ENCODE measurements around the gene RNF10. TPM values are rescaled to one million over a fixed set of nuclear protein-coding genes. Genes with fewer than 3 reads are reported as not detected.
A peak's percentile ranks its signal among the peaks of the same experiment; 100 is the strongest.

Gene RNF10
- total RNA-seq, 2 donors from 2014 or later, result 198 to 200 TPM

DNA sequence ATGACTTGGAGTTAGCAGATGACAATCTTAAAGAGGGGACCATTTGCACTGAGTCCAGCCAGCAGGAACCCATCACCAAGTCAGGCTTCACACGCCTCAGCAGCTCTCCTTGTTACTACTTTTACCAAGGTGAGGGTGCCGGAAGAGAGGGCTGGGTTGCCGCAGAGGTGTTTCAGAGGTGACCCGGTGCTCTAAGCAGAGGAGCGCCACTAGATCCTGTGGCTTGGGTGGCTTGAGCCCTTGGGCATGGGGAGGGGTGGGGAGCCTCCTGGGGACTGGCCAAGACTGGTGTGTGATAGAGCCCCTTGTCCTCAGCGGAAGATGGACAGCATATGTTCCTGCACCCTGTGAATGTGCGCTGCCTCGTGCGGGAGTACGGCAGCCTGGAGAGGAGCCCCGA lies 29.3 kb downstream of the RNF10 start:
- Mint-ChIP-seq H3K9me3 (no peaks in the 10 kb centered on the region), H3K27me3 (ENCODE audit: low read depth) (no peaks in the 10 kb centered on the region), H3K4me3 (no peak overlapping the region), H3K36me3 (ENCODE audit: insufficient read depth in 2 of 2) (peaks cover 12 to 42% of the 10 kb centered on the region in 2 donors), H3K27ac (no peak overlapping the region), H3K4me1 (ENCODE audit: low read depth) (no peaks in the 10 kb centered on the region)
- DNase-seq, result no peak
- no peak for ATAC-seq (replicated peaks in 1 of 2)

DNA sequence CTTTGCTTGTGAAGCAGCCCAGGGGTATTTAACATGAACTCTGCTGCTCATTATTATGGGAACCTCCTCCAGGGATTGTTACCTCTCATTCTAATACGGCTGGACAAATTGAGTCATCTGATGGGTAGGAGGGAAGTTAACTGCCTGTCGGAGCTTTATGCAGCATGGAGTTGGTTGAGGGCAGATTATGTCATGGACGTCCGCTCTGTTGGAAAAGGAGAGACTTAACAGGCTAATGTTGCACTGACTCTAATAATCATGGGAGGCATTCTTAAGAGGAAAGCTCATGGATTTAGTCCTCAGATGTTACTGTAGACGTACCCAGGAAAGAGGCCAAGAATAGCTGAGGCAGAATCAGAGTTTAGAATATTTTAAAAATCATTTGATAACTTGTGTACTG lies 37.1 kb downstream of the RNF10 start:
- Mint-ChIP-seq H3K9me3 (no peaks in the 10 kb centered on the region), H3K4me3 (no peak overlapping the region), H3K4me1 (ENCODE audit: low read depth) (no peaks in the 10 kb centered on the region), H3K27ac (no peak overlapping the region), H3K27me3 (ENCODE audit: low read depth) (no peaks in the 10 kb centered on the region), H3K36me3 (ENCODE audit: insufficient read depth in 2 of 2) (peaks cover 11 to 52% of the 10 kb centered on the region in 2 donors)
- ATAC-seq (replicated peaks in 1 of 2) (no peak), DNase-seq (no peak)

DNA sequence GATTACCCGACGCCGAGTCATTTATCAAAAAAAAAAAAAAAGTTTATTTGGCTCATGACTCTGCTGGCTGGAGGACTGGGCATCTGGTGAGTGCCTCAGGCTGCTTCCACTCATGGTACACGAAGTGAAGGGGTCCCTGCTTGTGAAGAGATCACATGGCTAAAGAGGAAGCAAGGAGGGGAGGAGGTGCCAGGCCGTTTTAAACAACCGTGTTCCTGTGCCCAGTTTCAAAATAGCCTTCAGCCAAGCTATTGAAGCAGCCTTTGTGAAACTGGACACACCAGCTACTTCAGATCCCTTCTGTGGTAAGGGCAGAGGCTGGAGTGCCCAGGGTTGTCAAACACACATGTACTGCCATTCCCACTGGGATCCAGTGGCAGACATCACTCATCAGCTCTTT lies 39.4 kb downstream of the RNF10 start:
- no peak overlapping the region for H3K27ac Mint-ChIP-seq
- no peaks in the 10 kb centered on the region for H3K27me3 Mint-ChIP-seq (ENCODE audit: low read depth)
- DNase-seq, result no peak
- peaks cover 14 to 47% of the 10 kb centered on the region in 2 donors for H3K36me3 Mint-ChIP-seq (ENCODE audit: insufficient read depth in 2 of 2)
- H3K4me3 Mint-ChIP-seq, result no peak overlapping the region
- H3K9me3 Mint-ChIP-seq, result no peaks in the 10 kb centered on the region
- no peak for ATAC-seq (replicated peaks in 1 of 2)
- H3K4me1 Mint-ChIP-seq (ENCODE audit: low read depth), result peaks cover under 1% of the 10 kb centered on the region

DNA sequence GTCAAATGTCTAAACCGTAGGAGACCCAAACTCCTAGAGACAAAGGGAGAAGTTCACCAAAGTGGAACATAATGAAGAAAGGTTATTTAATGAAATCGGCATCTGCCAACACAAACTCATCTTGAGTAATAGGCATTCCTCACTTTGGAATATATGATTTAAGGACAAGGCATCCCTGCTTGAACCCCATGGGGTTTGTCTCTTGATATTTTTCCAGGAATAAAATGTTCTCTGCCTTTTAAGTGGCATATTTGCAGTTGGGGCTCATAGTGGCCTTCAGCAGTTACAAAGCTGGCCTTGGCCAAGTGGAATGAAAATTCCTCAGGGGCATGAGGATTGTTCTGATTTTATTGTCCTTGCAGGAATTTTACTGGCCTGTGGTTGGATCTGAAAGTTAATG lies 40.0 kb downstream of the RNF10 start:
- Mint-ChIP-seq H3K4me1 (ENCODE audit: low read depth) (peaks cover 6% of the 10 kb centered on the region), H3K27me3 (ENCODE audit: low read depth) (no peaks in the 10 kb centered on the region), H3K27ac (peak overlapping the region; percentile 9), H3K4me3 (no peak overlapping the region), H3K9me3 (no peaks in the 10 kb centered on the region), H3K36me3 (ENCODE audit: insufficient read depth in 2 of 2) (peaks cover 14 to 45% of the 10 kb centered on the region in 2 donors)
- no peak for DNase-seq
- ATAC-seq (replicated peaks in 1 of 2), result no peak

DNA sequence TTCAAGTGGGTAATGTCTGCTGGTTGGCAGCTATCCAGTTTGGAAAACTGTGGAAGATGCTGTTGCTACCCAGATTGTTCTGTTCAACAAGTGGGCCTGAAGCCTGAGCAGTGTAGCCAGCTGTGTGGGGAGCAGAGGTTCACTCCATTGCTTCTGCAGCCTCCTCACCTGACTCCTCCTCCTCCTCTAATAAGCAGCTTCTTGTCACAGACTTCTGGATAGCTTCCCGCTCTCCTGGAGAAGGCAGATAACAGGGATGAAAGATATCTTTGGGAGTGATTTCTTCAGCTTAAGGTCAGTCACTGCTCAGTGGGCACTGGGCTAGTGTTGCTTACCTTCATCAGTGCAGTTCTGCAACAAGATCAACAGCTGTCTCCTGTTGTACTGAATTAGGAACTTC lies 45.0 kb downstream of the RNF10 start:
- peaks cover 12 to 20% of the 10 kb centered on the region in 2 donors for H3K36me3 Mint-ChIP-seq (ENCODE audit: insufficient read depth in 2 of 2)
- H3K4me1 Mint-ChIP-seq (ENCODE audit: low read depth), result peaks cover 51% of the 10 kb centered on the region
- H3K27ac Mint-ChIP-seq, result peak overlapping the region; percentile 68
- peak overlapping the region in 1 of 2 donors; percentile 38 for H3K4me3 Mint-ChIP-seq
- DNase-seq, result no peak
- no peaks in the 10 kb centered on the region for H3K27me3 Mint-ChIP-seq (ENCODE audit: low read depth)
- no peak for ATAC-seq (replicated peaks in 1 of 2)
- H3K9me3 Mint-ChIP-seq, result no peaks in the 10 kb centered on the region

DNA sequence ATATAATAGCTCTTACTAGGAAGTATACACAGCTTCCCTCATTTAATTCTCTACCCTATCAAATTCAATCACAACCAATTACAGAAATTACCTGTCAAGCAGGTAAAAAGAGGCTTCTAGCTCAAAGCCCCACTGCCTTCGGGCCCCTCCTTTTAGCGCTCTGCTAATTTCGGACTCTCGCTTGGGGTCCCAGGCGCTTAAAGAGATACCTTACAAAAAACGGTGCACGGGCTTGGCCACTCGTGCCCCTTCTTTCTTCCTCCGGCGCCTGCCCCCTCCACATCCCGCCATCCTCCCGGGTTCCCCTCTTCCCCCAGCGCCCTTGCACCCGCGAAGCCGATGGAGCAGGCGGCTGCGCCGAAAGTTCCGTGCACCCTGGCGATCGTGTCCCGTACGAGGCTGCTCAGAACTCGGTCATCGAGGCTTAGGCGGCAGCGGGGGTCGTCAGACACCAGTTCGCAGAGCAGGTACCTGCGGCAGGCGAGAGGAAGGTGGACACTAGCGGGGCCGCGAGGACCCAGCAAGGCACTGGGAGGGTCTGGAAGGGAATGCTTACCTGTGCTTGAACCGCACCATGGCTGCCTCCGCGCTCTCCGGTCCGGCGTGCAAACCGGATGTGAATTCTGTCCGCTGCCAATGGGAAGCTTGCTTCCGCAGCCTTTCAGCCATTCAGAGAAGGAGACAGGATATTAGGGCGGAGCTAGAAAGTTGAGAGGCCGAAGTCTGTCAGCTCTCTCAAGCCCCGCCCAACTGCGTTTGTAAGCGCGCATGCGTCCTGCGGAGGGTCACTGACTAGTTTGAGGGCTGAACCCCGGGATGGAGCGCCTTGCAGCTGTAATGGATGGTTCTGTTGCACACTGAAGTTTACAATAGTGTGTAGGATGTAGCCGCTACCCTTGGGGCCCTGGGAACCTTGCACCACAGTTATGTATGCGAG lies 46.9 kb downstream of the RNF10 start, which contains the start of gene POP5:
Gene POP5, minus strand, starts transcription at position 616 of the 937 bp plus-strand sequence. Its CDS starts 40 bp downstream, at position 576.
- Mint-ChIP-seq H3K9me3 (no peaks in the 10 kb centered on the region), H3K27me3 (ENCODE audit: low read depth) (no peaks in the 10 kb centered on the region), H3K36me3 (ENCODE audit: insufficient read depth in 2 of 2) (peaks cover 11% of the 10 kb centered on the region in 2 donors), H3K4me3 (peak within 1 kb of the TSS; percentile 98 to 99), H3K27ac (peak within 1 kb of the TSS; percentile 96), H3K4me1 (ENCODE audit: low read depth) (peaks cover 53% of the 10 kb centered on the region)
- peak; percentile 93 to 95 for ATAC-seq (replicated peaks in 1 of 2)
- DNase-seq, result peak; percentile 96 to 97

DNA sequence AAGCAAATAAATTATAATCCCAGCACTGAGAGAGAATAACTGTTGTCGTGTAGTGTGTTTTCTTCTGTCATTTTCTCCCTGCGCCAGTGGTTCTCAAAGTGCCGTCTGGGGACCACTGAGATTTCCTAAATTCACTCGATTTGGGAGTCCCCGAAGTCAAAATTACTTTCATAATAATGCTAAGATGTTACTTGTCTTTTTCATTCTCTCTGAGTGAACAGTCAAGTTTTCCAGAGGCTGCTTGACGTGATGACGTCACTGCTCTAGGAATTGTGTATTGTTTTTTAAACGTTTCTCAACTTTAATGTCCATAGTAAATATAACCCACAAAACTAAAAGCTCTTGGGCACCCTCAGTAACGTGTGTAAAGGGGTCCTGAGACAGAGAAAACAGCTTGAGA lies 47.8 kb downstream of the RNF10 start:
- H3K27ac Mint-ChIP-seq, result peak overlapping the region; percentile 96
- peaks cover 5 to 9% of the 10 kb centered on the region in 2 donors for H3K36me3 Mint-ChIP-seq (ENCODE audit: insufficient read depth in 2 of 2)
- peak overlapping the region; percentile 98 to 99 for H3K4me3 Mint-ChIP-seq
- H3K4me1 Mint-ChIP-seq (ENCODE audit: low read depth), result peaks cover 53% of the 10 kb centered on the region
- DNase-seq, result peak; percentile 6 to 17
- ATAC-seq (replicated peaks in 1 of 2), result no peak
- no peaks in the 10 kb centered on the region for H3K27me3 Mint-ChIP-seq (ENCODE audit: low read depth)
- no peaks in the 10 kb centered on the region for H3K9me3 Mint-ChIP-seq

DNA sequence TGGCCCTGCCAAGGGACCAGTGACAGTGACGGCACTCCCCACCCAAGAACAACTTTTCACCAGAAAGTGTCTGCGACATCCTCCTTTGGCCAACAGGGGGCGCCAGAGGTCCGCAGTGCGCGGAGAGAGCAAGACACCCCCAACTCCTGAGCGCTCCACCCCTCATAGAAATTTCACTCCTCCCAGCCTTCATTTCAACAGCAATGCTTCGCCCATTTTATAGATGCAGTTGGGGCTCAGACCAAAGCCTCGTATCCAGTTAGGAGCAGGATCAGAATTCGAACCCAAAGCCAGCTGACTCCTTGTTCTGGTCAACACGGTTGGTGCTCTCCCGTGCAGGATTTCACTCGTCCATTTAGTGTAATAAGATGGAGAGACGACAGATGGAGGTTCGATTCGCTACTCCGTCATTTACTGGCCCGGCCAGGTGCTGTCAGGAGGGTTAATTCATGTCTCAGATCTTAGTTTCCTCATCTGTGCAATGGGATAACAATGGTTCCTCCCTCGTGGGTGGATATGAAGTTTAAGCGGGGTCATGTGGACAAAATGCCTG lies 49.4 kb downstream of the RNF10 start:
- Mint-ChIP-seq H3K4me3 (peak overlapping the region; percentile 77 to 80), H3K27me3 (ENCODE audit: low read depth) (no peaks in the 10 kb centered on the region), H3K4me1 (ENCODE audit: low read depth) (peaks cover 53% of the 10 kb centered on the region), H3K27ac (peak overlapping the region; percentile 76), H3K9me3 (no peaks in the 10 kb centered on the region), H3K36me3 (ENCODE audit: insufficient read depth in 2 of 2) (peaks cover 2 to 4% of the 10 kb centered on the region in 2 donors)
- peak; percentile 85 to 86 for DNase-seq
- peak; percentile 9 to 26 for ATAC-seq (replicated peaks in 1 of 2)

DNA sequence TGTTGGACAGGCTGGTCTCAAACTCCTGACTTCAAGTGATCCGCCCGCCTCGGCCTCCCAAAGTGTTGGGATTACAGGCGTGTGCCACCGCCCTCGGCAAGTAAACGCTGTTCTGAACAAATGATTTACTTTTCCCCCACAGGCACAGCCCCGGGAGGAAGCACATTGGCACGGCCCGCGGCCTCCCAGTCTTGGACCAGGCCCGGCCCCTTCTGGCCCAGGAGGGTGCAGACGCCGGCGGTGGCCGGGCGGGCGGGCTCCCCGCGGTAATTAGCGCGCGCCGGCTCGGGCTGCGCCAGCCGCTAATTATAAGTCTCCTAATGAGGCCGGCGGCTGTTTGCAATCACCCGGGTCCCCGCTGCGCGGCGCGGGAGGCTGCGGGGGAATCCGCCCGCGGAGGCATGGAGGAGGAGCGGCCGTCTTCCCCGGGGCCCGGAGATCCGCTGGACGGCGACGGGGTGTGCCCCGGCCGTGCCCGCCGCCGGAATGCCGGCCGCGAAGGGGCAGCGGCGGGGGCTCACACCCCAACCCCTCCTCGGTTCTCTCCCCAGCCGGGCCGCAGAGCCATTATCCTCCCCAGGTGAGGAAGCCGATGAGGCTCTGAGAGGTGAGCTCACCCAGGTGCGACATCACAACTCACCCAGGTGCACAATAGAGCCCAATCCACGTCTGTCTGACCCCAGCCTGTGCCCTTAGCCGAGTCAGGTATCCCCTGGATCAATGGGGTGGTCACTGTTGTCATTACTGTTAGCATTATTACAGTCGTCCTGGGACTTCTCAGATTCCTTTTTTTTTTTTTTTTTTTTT lies 50.4 kb downstream of the RNF10 start:
- Mint-ChIP-seq H3K4me3 (peak overlapping the region; percentile 77 to 80), H3K27ac (no peak overlapping the region), H3K4me1 (ENCODE audit: low read depth) (peaks cover 43% of the 10 kb centered on the region), H3K36me3 (ENCODE audit: insufficient read depth in 2 of 2) (peaks cover under 1% of the 10 kb centered on the region in 2 donors), H3K27me3 (ENCODE audit: low read depth) (no peaks in the 10 kb centered on the region), H3K9me3 (no peaks in the 10 kb centered on the region)
- DNase-seq (peak; percentile 62 to 63), ATAC-seq (replicated peaks in 1 of 2) (peak; percentile 5 to 26)

DNA sequence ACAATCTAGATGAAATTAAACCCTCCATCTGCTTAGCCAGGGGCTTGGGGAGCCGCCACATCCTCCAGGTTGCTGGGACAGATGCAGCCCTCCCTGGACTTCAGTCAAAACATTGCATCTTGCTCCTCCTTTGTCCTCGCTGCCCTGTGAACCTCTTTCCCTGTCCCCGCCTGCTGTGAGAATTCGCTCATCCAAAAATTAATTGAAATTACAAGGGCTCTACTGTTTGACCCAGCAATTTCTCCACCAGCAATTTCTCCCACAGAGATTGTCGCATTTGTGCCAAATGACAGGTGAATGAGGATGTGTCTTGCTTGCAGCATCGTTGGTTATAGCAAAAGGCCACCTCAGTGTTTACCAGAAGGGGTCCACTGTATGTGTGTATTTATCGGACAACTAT lies 52.0 kb downstream of the RNF10 start:
- Mint-ChIP-seq H3K27ac (no peak overlapping the region), H3K4me3 (no peak overlapping the region), H3K36me3 (ENCODE audit: insufficient read depth in 2 of 2) (no peaks in the 10 kb centered on the region), H3K27me3 (ENCODE audit: low read depth) (no peaks in the 10 kb centered on the region), H3K9me3 (no peaks in the 10 kb centered on the region), H3K4me1 (ENCODE audit: low read depth) (peaks cover 29% of the 10 kb centered on the region)
- ATAC-seq (replicated peaks in 1 of 2), result no peak
- no peak for DNase-seq

DNA sequence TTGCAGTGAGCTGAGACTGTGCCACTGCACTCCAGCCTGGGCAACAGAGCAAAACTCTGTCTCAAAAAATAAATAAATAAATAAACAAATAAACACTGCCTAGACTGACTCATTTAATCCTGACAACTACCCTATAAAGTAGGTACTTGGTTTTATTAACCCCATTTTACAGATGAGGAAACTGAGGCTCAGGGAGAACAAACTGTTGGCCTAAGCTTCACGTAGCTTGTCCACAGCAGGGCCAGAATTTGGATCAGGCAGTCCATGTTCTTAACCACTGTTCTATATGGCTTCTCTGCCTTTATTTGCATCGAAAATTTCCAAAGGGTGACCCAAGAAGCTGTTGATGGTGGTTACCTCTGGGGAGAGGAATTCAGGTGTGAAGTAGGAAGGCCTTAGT lies 52.7 kb downstream of the RNF10 start:
- Mint-ChIP-seq H3K36me3 (ENCODE audit: insufficient read depth in 2 of 2) (no peaks in the 10 kb centered on the region), H3K4me3 (no peak overlapping the region), H3K27ac (no peak overlapping the region), H3K4me1 (ENCODE audit: low read depth) (peaks cover 23% of the 10 kb centered on the region), H3K27me3 (ENCODE audit: low read depth) (no peaks in the 10 kb centered on the region), H3K9me3 (no peaks in the 10 kb centered on the region)
- no peak for DNase-seq
- ATAC-seq (replicated peaks in 1 of 2), result no peak

DNA sequence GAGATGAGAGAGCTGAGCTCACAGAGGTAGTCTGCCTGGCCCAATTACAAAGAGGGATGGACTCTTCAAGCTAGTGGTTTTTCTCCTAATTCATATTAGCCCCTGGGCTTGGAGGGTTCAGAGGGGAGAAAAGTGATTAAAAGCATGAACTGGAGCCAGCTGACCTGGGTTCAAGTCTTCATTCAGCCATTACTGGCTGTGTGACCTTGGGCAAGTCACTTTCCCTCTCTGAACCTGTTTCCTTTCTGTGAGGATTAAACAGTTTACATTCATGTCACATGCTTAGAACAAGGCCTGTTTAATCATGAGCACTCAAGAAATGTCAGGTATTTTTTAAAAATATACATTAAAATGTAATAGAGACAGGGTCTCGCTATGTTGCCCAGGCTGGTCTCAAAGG lies 54.2 kb downstream of the RNF10 start:
- no peaks in the 10 kb centered on the region for H3K9me3 Mint-ChIP-seq
- DNase-seq (no peak), ATAC-seq (replicated peaks in 1 of 2) (no peak)
- H3K36me3 Mint-ChIP-seq (ENCODE audit: insufficient read depth in 2 of 2), result no peaks in the 10 kb centered on the region
- H3K27ac Mint-ChIP-seq, result no peak overlapping the region
- H3K4me1 Mint-ChIP-seq (ENCODE audit: low read depth), result peaks cover 10% of the 10 kb centered on the region
- no peaks in the 10 kb centered on the region for H3K27me3 Mint-ChIP-seq (ENCODE audit: low read depth)
- H3K4me3 Mint-ChIP-seq, result no peak overlapping the region
